ENCODE results near the gene COPG1.
A peak's percentile ranks its signal among the peaks of the same experiment; 100 is the strongest.

The COPG1 gene

GRCh38 chr3:129310111-129311011 is 61.0 kb downstream of the COPG1 start:
- Mint-ChIP-seq H3K9me3 (no peaks in the 10 kb centered on the region), H3K36me3 (ENCODE audit: low read depth) (peaks cover 16% of the 10 kb centered on the region), H3K4me3 (no peak overlapping the region), H3K27ac (no peak overlapping the region), H3K4me1 (ENCODE audit: low read depth) (peaks cover 31% of the 10 kb centered on the region), H3K27me3 (ENCODE audit: low read depth) (no peaks in the 10 kb centered on the region)
- DNase-seq (ENCODE audit: low spot score) = no peak

- no peak overlapping the region for H3K27ac Mint-ChIP-seq
- DNase-seq (ENCODE audit: low spot score) = no peak
- no peak overlapping the region for H3K4me3 Mint-ChIP-seq
- peaks cover 26% of the 10 kb centered on the region for H3K4me1 Mint-ChIP-seq (ENCODE audit: low read depth)
- H3K9me3 Mint-ChIP-seq = no peaks in the 10 kb centered on the region
- peaks cover 2% of the 10 kb centered on the region for H3K27me3 Mint-ChIP-seq (ENCODE audit: low read depth)
- H3K36me3 Mint-ChIP-seq (ENCODE audit: low read depth) = peaks cover 12% of the 10 kb centered on the region
These were observed 61.9 kb downstream of the COPG1 start for GRCh38 chr3:129311054-129311902.

- peaks cover 2% of the 10 kb centered on the region for H3K27me3 Mint-ChIP-seq (ENCODE audit: low read depth)
- H3K9me3 Mint-ChIP-seq = no peaks in the 10 kb centered on the region
- H3K4me1 Mint-ChIP-seq (ENCODE audit: low read depth) = peaks cover 27% of the 10 kb centered on the region
- peak overlapping the region; percentile 4 for H3K4me3 Mint-ChIP-seq
- no peak for DNase-seq (ENCODE audit: low spot score)
- peaks cover 7% of the 10 kb centered on the region for H3K36me3 Mint-ChIP-seq (ENCODE audit: low read depth)
- H3K27ac Mint-ChIP-seq = peak overlapping the region; percentile 53
These were observed 62.7 kb downstream of the COPG1 start for GRCh38 chr3:129312021-129312639.

- H3K9me3 Mint-ChIP-seq = no peaks in the 10 kb centered on the region
- peaks cover 29% of the 10 kb centered on the region for H3K4me1 Mint-ChIP-seq (ENCODE audit: low read depth)
- H3K27me3 Mint-ChIP-seq (ENCODE audit: low read depth) = peaks cover 2% of the 10 kb centered on the region
- DNase-seq (ENCODE audit: low spot score) = no peak
- H3K27ac Mint-ChIP-seq = peak overlapping the region; percentile 88
- peaks cover 7% of the 10 kb centered on the region for H3K36me3 Mint-ChIP-seq (ENCODE audit: low read depth)
- peak overlapping the region; percentile 28 for H3K4me3 Mint-ChIP-seq
These were observed 63.4 kb downstream of the COPG1 start for GRCh38 chr3:129312671-129313414.

GRCh38 chr3:129313415-129313664 is 63.9 kb downstream of the COPG1 start:
- H3K9me3 Mint-ChIP-seq = no peaks in the 10 kb centered on the region
- peaks cover 2% of the 10 kb centered on the region for H3K27me3 Mint-ChIP-seq (ENCODE audit: low read depth)
- H3K27ac Mint-ChIP-seq = peak overlapping the region; percentile 88

GRCh38 chr3:129313665-129314385 is 64.4 kb downstream of the COPG1 start:
- peak overlapping the region; percentile 97 for H3K4me3 Mint-ChIP-seq
- DNase-seq (ENCODE audit: low spot score) = no peak
- H3K36me3 Mint-ChIP-seq (ENCODE audit: low read depth) = peaks cover 7% of the 10 kb centered on the region
- peak overlapping the region; percentile 88 for H3K27ac Mint-ChIP-seq
- peaks cover 26% of the 10 kb centered on the region for H3K4me1 Mint-ChIP-seq (ENCODE audit: low read depth)
- H3K9me3 Mint-ChIP-seq = no peaks in the 10 kb centered on the region
- peaks cover 2% of the 10 kb centered on the region for H3K27me3 Mint-ChIP-seq (ENCODE audit: low read depth)

More at GRCh38 chr3:129313415-129313664, 63.9 kb downstream of the COPG1 start:
- Mint-ChIP-seq H3K4me1 (ENCODE audit: low read depth) (peaks cover 29% of the 10 kb centered on the region), H3K4me3 (peak overlapping the region; percentile 97), H3K36me3 (ENCODE audit: low read depth) (peaks cover 7% of the 10 kb centered on the region)
- DNase-seq (ENCODE audit: low spot score) = no peak

- DNase-seq (ENCODE audit: low spot score) = peak; percentile 80
- peaks cover 2% of the 10 kb centered on the region for H3K27me3 Mint-ChIP-seq (ENCODE audit: low read depth)
- peak overlapping the region; percentile 97 for H3K4me3 Mint-ChIP-seq
- no peaks in the 10 kb centered on the region for H3K9me3 Mint-ChIP-seq
- peaks cover 7% of the 10 kb centered on the region for H3K36me3 Mint-ChIP-seq (ENCODE audit: low read depth)
- peak overlapping the region; percentile 88 for H3K27ac Mint-ChIP-seq
- H3K4me1 Mint-ChIP-seq (ENCODE audit: low read depth) = peaks cover 25% of the 10 kb centered on the region
These were observed 65.2 kb downstream of the COPG1 start for GRCh38 chr3:129314386-129315222.

- peak overlapping the region; percentile 97 for H3K27ac Mint-ChIP-seq
These were observed 66.0 kb downstream of the COPG1 start for GRCh38 chr3:129315223-129315997.

GRCh38 chr3:129315998-129316247 is 66.5 kb downstream of the COPG1 start:
- DNase-seq (ENCODE audit: low spot score) = no peak
- H3K4me1 Mint-ChIP-seq (ENCODE audit: low read depth) = peaks cover 25% of the 10 kb centered on the region
- H3K27ac Mint-ChIP-seq = peak overlapping the region; percentile 83
- H3K9me3 Mint-ChIP-seq = no peaks in the 10 kb centered on the region
- peaks cover 7% of the 10 kb centered on the region for H3K36me3 Mint-ChIP-seq (ENCODE audit: low read depth)
- H3K27me3 Mint-ChIP-seq (ENCODE audit: low read depth) = peaks cover 2% of the 10 kb centered on the region
- H3K4me3 Mint-ChIP-seq = peak overlapping the region; percentile 97

More at GRCh38 chr3:129315223-129315997, 66.0 kb downstream of the COPG1 start:
- peaks cover 2% of the 10 kb centered on the region for H3K27me3 Mint-ChIP-seq (ENCODE audit: low read depth)
- DNase-seq (ENCODE audit: low spot score) = no peak
- H3K4me1 Mint-ChIP-seq (ENCODE audit: low read depth) = peaks cover 25% of the 10 kb centered on the region
- H3K9me3 Mint-ChIP-seq = no peaks in the 10 kb centered on the region
- peak overlapping the region; percentile 97 for H3K4me3 Mint-ChIP-seq
- H3K36me3 Mint-ChIP-seq (ENCODE audit: low read depth) = peaks cover 7% of the 10 kb centered on the region

GRCh38 chr3:129316248-129317013 is 67.0 kb downstream of the COPG1 start:
- Mint-ChIP-seq H3K36me3 (ENCODE audit: low read depth) (peaks cover 7% of the 10 kb centered on the region), H3K4me1 (ENCODE audit: low read depth) (peaks cover 25% of the 10 kb centered on the region), H3K9me3 (no peaks in the 10 kb centered on the region), H3K4me3 (peak overlapping the region; percentile 97), H3K27ac (peak overlapping the region; percentile 83), H3K27me3 (ENCODE audit: low read depth) (peaks cover 2% of the 10 kb centered on the region)
- DNase-seq (ENCODE audit: low spot score) = peak; percentile 88

GRCh38 chr3:129317014-129317771 is 67.8 kb downstream of the COPG1 start:
- H3K4me1 Mint-ChIP-seq (ENCODE audit: low read depth) = peaks cover 21% of the 10 kb centered on the region
- peaks cover 7% of the 10 kb centered on the region for H3K36me3 Mint-ChIP-seq (ENCODE audit: low read depth)
- peaks cover 2% of the 10 kb centered on the region for H3K27me3 Mint-ChIP-seq (ENCODE audit: low read depth)
- H3K9me3 Mint-ChIP-seq = no peaks in the 10 kb centered on the region
- peak overlapping the region; percentile 14 for H3K27ac Mint-ChIP-seq
- peak overlapping the region; percentile 31 for H3K4me3 Mint-ChIP-seq
- no peak for DNase-seq (ENCODE audit: low spot score)
